GM21619 (cell line): ENCODE measurements around the gene ADRB2.
"Not testable (repeated sequence)": the region's sequence is repeated elsewhere in the genome, so short reads cannot be mapped to it uniquely, and the experiment has no call there.

Experiments
- ATAC-seq: cut with Tn5 transposase; IDR thresholded peaks from one replicate; pipeline ENCODE4 v1.9.1; 2021; ENCODE audit not compliant: unreplicated experiment

Gene ADRB2

DNA sequence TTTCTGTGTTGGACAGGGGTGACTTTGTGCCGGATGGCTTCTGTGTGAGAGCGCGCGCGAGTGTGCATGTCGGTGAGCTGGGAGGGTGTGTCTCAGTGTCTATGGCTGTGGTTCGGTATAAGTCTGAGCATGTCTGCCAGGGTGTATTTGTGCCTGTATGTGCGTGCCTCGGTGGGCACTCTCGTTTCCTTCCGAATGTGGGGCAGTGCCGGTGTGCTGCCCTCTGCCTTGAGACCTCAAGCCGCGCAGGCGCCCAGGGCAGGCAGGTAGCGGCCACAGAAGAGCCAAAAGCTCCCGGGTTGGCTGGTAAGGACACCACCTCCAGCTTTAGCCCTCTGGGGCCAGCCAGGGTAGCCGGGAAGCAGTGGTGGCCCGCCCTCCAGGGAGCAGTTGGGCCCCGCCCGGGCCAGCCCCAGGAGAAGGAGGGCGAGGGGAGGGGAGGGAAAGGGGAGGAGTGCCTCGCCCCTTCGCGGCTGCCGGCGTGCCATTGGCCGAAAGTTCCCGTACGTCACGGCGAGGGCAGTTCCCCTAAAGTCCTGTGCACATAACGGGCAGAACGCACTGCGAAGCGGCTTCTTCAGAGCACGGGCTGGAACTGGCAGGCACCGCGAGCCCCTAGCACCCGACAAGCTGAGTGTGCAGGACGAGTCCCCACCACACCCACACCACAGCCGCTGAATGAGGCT lies at the start of gene ADRB2:
TSS of gene ADRB2 (plus strand) at position 559 of the 686 bp plus-strand sequence. CDS start 221 bp downstream, outside the sequence.
- peak; percentile 96 for ATAC-seq

DNA sequence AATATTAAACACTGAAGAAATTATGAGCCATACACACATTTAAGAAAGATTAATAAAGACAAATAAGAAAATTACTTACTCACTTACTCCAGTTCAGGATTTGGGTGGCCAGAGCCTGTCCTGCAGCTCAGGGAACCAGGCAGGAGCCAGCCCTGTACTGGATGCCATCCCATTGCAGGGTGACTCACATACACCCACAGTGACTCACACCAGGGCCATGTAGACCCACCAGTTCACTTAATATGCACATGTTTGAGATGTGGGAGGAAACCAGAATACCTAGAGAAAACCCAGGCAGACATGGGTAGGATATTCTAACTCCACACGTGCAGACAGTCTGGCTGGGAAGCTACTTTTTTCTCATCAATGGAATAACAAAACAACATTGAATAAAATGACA lies 49.6 kb upstream of the ADRB2 start:
- ATAC-seq: no peak

- no peak for ATAC-seq
These were observed 47.5 kb upstream of the ADRB2 start for GRCh38 chr5:148778882-148779281.

DNA sequence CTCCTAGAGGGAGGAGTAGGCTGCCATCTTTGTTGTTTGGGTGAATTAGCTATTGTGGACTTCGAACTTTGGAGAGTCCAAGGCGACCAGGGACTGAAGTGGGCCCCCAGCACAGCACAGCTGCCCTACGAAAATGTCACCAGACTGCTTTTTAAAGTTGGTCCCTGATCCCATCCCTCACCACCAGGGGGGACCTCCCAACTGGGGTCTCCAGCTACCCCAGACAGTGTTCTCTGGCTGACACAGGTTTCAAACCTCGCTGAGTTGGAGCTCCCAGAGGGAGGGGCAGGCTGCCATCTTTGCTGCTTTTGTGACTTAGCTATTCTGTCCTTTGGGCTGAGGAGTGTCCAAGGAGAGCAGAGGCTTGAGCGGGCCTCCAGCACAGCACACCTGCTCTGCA lies 45.7 kb upstream of the ADRB2 start:
- ATAC-seq: no peak

DNA sequence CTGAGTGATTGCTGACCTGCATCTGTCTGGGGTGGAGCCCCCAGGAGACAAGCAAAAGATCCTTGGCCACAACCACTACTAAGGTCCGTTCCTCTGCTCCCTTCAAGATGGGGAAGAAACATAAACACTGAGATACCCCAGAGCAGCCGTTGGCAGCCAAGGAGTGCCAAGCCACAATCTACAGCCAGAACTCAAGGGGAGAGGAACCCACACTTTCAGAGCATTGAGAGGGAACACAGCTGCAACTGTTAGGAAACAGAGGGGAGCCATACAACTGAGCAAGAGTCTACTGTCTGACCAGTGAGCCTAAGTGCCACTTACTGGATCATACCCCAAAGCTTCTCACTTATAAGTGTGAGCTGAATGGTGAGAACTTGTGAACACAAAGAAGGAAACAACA lies 44.6 kb upstream of the ADRB2 start:
- no peak for ATAC-seq

DNA sequence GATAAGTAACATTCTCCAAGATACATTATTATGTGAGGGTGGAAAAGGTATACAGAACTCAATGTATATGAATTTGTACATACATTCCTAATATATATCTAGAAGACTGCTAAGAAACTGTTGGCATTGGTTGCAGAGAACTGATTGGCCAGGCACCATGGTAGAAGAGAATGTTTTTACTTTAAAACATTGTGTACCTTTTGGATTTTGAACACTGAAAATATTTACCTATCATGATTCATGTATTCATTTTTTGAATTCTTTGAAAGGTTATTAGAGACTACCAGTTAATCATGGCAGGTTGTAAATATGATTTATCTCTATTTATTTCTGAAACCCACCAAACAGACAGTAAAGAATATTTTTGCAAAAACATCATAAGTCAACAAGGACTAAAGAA lies 41.2 kb upstream of the ADRB2 start:
- no peak for ATAC-seq

DNA sequence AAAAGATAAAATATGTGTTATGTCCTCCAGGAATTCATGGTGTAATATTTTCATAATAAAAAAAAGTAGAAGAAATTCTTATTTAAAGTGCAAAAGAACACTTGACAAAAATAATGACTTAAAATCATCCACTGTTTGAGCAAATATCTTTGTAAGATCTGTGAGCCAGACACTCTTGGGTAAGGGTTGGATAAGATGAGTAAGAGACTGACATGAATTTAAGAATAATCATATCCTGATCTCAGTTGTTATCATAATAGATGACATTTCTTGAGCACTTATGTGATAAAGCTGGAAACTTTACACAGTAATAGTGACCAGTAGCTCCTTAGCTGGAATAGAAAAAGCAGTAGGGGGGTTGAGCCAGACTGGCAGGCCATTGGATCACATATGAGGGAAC lies 40.0 kb upstream of the ADRB2 start:
- no peak for ATAC-seq

DNA sequence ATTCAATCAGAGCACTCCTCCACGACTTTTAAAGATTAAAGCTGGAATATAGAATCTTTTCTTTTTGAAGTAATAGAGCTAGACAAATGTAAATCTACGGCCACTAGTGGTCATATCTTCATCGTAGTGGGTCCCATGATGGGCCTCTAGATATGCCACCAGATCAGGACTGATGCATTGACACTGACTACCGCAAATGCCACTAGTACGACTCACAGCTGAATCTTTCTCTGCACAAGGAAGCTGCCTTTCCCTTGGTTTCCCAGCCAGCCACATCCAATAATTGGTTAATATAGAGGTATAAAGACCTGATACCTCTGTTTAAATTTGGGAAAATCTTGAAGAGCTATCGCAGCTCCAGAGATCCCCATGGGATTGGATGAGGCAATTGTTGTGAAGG lies 37.8 kb upstream of the ADRB2 start:
- no peak for ATAC-seq

DNA sequence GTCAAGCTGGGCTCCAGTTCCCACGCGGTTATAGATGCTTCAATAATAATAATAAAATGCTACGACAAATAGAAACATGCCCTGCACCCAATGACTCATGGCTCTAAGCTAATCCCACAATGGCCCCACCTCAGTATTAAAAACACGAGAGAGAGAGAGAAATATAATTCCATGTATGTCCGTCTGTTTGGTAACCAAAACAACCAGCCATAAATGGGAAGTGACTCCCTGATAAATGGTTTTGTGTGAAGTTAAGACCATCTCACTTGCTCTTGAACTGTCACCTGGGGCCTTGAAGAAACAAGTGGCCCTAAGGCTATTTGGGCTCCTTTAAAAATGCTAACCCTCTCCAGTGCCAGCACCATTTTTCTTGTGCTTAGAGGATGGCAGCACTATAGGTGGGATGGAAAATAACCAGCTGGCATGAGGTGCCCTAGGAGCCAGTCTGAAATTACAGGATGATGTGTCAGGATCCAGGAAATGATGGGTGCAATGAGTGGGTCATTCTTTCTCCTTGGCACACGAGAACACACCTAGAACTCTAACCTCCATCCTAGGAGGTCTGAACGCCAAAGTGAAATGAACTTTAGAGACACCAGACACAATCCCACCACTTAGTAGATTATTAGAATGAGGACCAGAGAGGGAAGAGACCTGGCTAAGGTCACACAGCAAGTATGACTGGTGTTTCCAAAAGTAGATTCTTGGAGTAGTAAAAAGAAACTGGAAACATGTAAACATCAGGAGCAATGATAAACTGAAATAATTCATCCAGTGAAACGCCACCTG lies 35.7 kb upstream of the ADRB2 start:
- ATAC-seq: peak; percentile 15

- ATAC-seq: peak; percentile 88
These were observed 35.1 kb upstream of the ADRB2 start for GRCh38 chr5:148791334-148791667.

DNA sequence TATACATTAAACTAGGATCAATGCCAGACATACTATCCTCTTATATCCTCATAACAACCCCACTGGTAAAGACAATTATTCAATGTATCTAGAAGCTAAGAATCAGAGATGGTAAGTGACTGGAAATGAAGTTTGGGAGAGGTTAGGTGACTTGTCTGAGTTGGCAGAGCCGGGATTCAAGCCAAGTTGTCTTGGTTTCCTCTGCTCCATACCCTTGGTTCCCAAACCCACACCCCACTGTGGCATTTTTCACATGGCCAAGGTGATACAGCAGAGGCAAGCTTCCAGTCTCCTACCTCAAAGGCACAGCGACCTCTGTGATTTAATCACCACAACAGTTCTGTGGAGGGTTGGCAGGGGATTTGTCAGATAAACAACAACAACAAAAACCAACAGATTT lies 34.7 kb upstream of the ADRB2 start:
- no peak for ATAC-seq

GRCh38 chr5:148792744-148793143 lies 33.7 kb upstream of the ADRB2 start:
- no peak for ATAC-seq

GRCh38 chr5:148793261-148793660 lies 33.1 kb upstream of the ADRB2 start:
- no peak for ATAC-seq

DNA sequence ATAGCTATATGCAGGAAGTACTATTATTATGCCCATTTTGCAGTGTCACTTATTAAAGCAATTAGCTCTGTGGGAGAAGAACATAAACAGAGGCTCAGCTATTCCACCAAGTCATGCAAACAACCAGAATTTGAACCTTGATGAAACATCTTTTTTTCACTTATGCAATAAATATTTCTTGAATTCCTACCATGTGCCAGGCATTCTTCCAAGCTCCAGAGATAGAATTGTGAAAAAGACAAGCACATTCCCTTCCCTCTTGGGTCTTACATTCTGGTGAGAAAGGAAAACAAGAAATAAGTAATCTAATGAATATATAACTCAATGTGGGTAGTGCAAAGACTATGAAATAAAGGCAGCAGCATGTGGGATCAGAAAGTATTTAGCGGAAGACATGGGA lies 32.1 kb upstream of the ADRB2 start:
- no peak for ATAC-seq

- ATAC-seq: peak; percentile 33
These were observed 31.5 kb upstream of the ADRB2 start for GRCh38 chr5:148794729-148795561.

- no peak for ATAC-seq
These were observed 29.5 kb upstream of the ADRB2 start for GRCh38 chr5:148796936-148797335.

DNA sequence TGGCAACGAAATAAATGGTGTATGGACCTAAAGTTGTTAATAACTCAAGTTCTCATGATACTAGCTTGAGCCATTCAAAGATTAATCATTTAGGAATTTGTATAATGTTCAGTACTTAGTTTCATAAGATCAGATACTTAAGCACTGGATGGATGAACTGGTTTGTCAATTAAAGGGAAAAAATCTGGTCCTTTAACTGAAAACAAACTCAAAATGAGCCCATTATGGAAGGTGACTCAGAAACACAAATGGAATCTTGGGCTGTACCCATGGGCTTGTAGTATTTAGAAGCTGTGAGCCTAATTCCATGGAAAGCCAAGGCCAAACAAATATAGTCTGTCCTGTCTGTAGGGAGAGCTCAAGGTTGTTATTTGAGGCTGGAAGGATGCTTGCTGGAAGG lies 27.6 kb upstream of the ADRB2 start:
- ATAC-seq: no peak

GRCh38 chr5:148799737-148800527 lies 26.5 kb upstream of the ADRB2 start:
- ATAC-seq: no peak

DNA sequence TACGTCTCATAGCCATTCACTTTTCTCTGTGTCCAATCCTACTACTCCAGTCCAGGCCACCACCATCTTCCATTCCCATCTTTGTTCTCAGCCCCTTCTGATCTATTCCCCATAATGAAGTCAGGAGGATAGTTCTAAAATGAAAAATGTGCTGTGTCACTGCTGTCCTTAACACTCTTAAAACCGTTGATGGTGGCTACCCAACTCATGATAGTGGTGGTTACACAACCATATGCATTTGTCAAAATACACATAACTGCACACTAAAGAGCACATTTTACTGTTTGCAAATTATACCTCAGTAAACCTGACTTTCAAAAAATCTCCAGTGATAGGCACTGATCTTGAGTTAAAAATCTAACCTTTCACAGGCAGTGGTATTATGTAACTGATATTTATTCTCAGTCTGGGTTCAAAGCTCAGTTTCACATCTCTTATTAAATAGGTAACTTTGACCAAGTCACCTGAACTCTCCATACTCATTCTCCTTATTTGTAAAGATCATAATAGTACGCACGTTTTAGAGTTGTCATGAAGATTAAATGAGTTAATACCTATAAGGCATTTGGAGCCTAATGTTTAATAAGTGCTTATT lies 24.6 kb upstream of the ADRB2 start:
- ATAC-seq: no peak

DNA sequence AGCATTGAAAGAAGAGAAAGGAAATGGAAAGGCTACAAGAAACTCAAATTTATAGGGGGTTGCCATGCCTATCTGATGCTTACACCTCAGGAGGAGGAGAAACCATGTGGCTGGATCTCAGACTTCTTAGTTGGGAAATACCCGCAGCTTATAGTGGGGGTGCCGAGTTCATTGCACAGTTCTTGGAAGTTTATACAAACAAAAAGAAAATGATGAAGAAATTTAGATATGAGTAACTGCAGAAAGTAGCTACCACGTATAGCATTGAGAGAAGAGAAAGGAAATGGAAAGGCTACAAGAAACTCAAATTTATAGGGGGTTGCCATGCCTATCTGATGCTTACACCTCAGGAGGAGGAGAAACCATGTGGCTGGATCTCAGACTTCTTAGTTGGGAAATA lies 23.0 kb upstream of the ADRB2 start:
- ATAC-seq: not testable (repeated sequence)

DNA sequence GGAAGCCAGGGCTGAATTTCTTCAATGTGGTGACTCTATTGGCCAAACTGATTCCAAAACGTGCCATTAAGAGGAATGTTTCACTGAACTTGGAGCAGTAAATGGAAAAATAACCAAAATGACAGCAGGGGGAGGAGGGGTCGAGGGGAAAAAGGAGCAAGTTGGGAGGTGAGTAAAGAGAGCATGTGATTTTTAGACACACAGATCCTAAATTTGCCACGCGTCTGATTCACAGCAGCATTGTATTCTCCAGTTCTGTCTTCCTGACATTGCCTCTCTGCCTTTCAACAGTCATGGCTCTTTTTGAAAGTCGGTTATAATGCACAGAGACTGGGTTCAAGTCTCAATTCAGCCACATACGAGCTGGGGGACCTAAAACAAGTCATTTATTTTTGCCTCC lies 22.0 kb upstream of the ADRB2 start:
- no peak for ATAC-seq
